GM12892 (cell line): ENCODE data around the gene IAPP.

Experiments
- POLR2A ChIP-seq: IDR thresholded peaks from 2 replicates; pipeline ENCODE4 v1.6.1; 2011; ENCODE audit warnings: low read depth, low read length, control low read depth
- POLR2AphosphoS5 ChIP-seq: IDR thresholded peaks from 2 replicates; pipeline ENCODE4 v1.6.1; 2011; ENCODE audit warnings: low read depth, low read length, control low read depth
- TAF1 ChIP-seq: IDR thresholded peaks from 2 replicates; pipeline ENCODE4 v1.6.1; 2011; ENCODE audit warnings: low read depth, mild to moderate bottlenecking, control low read depth, low read length, borderline replicate concordance

GRCh38 chr12:21323736-21324135 lies 49.0 kb upstream of the IAPP start:
- TF ChIP-seq POLR2A (no peak), POLR2AphosphoS5 (no peak), TAF1 (no peak)
